Stimulated activated CD4-positive, alpha-beta T cell treated with anti-CD3 and anti-CD28 coated beads, Interleukin-4, amount 100 ng/mL, for 48 hours (primary cell): ENCODE measurements around the gene SFXN5.

Experiments used
- DNase-seq, 2 donors: peaks; one replicate each; pipeline ENCODE4 v3.0.0-alpha.2; 2020; ENCODE audit warnings: low read depth in 2 of 2

The SFXN5 gene

GRCh38 chr2:72975017-72975416 lies 96.5 kb downstream of the SFXN5 start:
- no peak for DNase-seq

GRCh38 chr2:72974436-72974754 lies 97.1 kb downstream of the SFXN5 start:
- DNase-seq, result no peak

GRCh38 chr2:72973566-72974435 lies 97.7 kb downstream of the SFXN5 start:
- peak; percentile 17 to 24 for DNase-seq

GRCh38 chr2:72973137-72973535 lies 98.4 kb downstream of the SFXN5 start:
- DNase-seq, result no peak

GRCh38 chr2:72972352-72973136 lies 99.0 kb downstream of the SFXN5 start:
- DNase-seq, result no peak

GRCh38 chr2:72971036-72971435 lies 100.5 kb downstream of the SFXN5 start:
- no peak for DNase-seq

- DNase-seq, result no peak
Observed at GRCh38 chr2:72969706-72970105, 101.8 kb downstream of the SFXN5 start.

GRCh38 chr2:72968286-72968685 lies 103.2 kb downstream of the SFXN5 start:
- no peak for DNase-seq

GRCh38 chr2:72965770-72966450 lies 105.6 kb downstream of the SFXN5 start:
- no peak for DNase-seq

GRCh38 chr2:72965016-72965415 lies 106.5 kb downstream of the SFXN5 start:
- DNase-seq, result no peak

- DNase-seq, result no peak
Observed at GRCh38 chr2:72964146-72964525, 107.4 kb downstream of the SFXN5 start.

- DNase-seq, result no peak
Observed at GRCh38 chr2:72963423-72964145, 107.9 kb downstream of the SFXN5 start.

GRCh38 chr2:72962911-72963310 lies 108.6 kb downstream of the SFXN5 start:
- DNase-seq, result no peak

- no peak for DNase-seq
Observed at GRCh38 chr2:72961853-72962468, 109.6 kb downstream of the SFXN5 start.

- DNase-seq, result no peak
Observed at GRCh38 chr2:72961036-72961720, 110.3 kb downstream of the SFXN5 start.

GRCh38 chr2:72959995-72960981 lies 111.2 kb downstream of the SFXN5 start:
- DNase-seq, result no peak

- no peak for DNase-seq
Observed at GRCh38 chr2:72959554-72959953, 112.0 kb downstream of the SFXN5 start.

GRCh38 chr2:72958542-72959385 lies 112.7 kb downstream of the SFXN5 start:
- DNase-seq, result no peak

- no peak for DNase-seq
Observed at GRCh38 chr2:72956936-72957335, 114.6 kb downstream of the SFXN5 start.
